ENCODE measurements around the gene GDPD5.

Gene GDPD5

GRCh38 chr11:75568616-75569219 lies 43.0 kb upstream of the GDPD5 start:
- TF ChIP-seq, protein P1, sequence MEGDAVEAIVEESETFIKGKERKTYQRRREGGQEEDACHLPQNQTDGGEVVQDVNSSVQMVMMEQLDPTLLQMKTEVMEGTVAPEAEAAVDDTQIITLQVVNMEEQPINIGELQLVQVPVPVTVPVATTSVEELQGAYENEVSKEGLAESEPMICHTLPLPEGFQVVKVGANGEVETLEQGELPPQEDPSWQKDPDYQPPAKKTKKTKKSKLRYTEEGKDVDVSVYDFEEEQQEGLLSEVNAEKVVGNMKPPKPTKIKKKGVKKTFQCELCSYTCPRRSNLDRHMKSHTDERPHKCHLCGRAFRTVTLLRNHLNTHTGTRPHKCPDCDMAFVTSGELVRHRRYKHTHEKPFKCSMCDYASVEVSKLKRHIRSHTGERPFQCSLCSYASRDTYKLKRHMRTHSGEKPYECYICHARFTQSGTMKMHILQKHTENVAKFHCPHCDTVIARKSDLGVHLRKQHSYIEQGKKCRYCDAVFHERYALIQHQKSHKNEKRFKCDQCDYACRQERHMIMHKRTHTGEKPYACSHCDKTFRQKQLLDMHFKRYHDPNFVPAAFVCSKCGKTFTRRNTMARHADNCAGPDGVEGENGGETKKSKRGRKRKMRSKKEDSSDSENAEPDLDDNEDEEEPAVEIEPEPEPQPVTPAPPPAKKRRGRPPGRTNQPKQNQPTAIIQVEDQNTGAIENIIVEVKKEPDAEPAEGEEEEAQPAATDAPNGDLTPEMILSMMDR (IDR thresholded peaks at IDR 0.05; ENCODE audit: control insufficient read depth, insufficient read depth, low read depth, low read length, missing control alignments) = no peak
- H3K4me3 ChIP-seq (ENCODE audit: control insufficient read depth, low read depth, low read length) = no peak overlapping the region

GRCh38 chr11:75567971-75568370 lies 42.2 kb upstream of the GDPD5 start:
- TF ChIP-seq, protein P1 (IDR thresholded peaks at IDR 0.05; ENCODE audit: control insufficient read depth, insufficient read depth, low read depth, low read length, missing control alignments) = no peak
- H3K4me3 ChIP-seq (ENCODE audit: control insufficient read depth, low read depth, low read length) = no peak overlapping the region
- DNase-seq (ENCODE audit: low read depth) = no peak

More at GRCh38 chr11:75568616-75569219, 43.0 kb upstream of the GDPD5 start:
- DNase-seq (ENCODE audit: low read depth) = no peak

- no peak for DNase-seq (ENCODE audit: low read depth)
- no peak overlapping the region for H3K4me3 ChIP-seq (ENCODE audit: control insufficient read depth, low read depth, low read length)
- TF ChIP-seq, protein P1 (IDR thresholded peaks at IDR 0.05; ENCODE audit: control insufficient read depth, insufficient read depth, low read depth, low read length, missing control alignments) = no peak
Measured at GRCh38 chr11:75566763-75567279, 41.1 kb upstream of the GDPD5 start.

GRCh38 chr11:75565916-75566762 lies 40.4 kb upstream of the GDPD5 start:
- H3K4me3 ChIP-seq (ENCODE audit: control insufficient read depth, low read depth, low read length) = peak overlapping the region; percentile 96
- TF ChIP-seq, protein P1 (IDR thresholded peaks at IDR 0.05; ENCODE audit: control insufficient read depth, insufficient read depth, low read depth, low read length, missing control alignments) = no peak
- DNase-seq (ENCODE audit: low read depth) = no peak

- DNase-seq (ENCODE audit: low read depth) = no peak
- TF ChIP-seq, protein P1 (IDR thresholded peaks at IDR 0.05; ENCODE audit: control insufficient read depth, insufficient read depth, low read depth, low read length, missing control alignments) = no peak
- H3K4me3 ChIP-seq (ENCODE audit: control insufficient read depth, low read depth, low read length) = peak overlapping the region; percentile 96
Measured at GRCh38 chr11:75565221-75565814, 39.6 kb upstream of the GDPD5 start.

DNA sequence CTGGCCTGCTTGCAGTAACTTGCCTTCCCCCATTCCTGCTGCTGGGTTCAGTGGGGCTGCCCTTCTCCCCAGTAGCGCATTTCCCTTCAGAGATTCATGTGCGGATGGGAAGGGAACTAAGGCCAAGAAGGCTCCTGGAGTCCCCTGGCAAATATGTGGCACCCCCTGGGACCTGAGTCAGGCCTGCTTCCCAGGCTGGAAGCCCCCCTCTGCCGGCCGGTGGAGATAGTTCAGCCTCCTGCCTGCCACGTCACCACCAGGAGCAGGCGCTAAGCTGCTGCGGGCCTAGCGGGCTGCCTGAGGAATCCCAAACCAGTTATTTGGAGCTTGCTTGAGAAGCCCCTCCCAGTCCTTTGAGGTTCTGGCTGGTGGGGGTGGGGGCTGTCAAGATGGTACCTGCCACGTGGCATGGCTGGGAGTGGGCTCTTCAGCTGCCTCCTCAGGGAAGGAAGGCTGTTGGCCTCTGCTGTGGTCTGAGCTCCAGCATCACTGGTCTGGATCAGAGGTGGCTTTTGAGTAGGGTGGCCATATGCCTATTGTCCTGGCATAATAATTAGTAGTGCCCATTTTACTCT lies 38.3 kb upstream of the GDPD5 start:
- H3K4me3 ChIP-seq (ENCODE audit: control insufficient read depth, low read depth, low read length) = peak overlapping the region; percentile 96
- TF ChIP-seq, protein P1 (IDR thresholded peaks at IDR 0.05; ENCODE audit: control insufficient read depth, insufficient read depth, low read depth, low read length, missing control alignments) = peak; percentile 76
- DNase-seq (ENCODE audit: low read depth) = no peak

All from AG09309 (cell line).